ENCODE results near the gene NCF1.
"Not testable (repeated sequence)": the region's sequence is repeated elsewhere in the genome, so short reads cannot be mapped to it uniquely, and the experiment has no call there.

- TF ChIP-seq, protein P1, sequence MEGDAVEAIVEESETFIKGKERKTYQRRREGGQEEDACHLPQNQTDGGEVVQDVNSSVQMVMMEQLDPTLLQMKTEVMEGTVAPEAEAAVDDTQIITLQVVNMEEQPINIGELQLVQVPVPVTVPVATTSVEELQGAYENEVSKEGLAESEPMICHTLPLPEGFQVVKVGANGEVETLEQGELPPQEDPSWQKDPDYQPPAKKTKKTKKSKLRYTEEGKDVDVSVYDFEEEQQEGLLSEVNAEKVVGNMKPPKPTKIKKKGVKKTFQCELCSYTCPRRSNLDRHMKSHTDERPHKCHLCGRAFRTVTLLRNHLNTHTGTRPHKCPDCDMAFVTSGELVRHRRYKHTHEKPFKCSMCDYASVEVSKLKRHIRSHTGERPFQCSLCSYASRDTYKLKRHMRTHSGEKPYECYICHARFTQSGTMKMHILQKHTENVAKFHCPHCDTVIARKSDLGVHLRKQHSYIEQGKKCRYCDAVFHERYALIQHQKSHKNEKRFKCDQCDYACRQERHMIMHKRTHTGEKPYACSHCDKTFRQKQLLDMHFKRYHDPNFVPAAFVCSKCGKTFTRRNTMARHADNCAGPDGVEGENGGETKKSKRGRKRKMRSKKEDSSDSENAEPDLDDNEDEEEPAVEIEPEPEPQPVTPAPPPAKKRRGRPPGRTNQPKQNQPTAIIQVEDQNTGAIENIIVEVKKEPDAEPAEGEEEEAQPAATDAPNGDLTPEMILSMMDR (IDR thresholded peaks at IDR 0.05) = not testable (repeated sequence)
- not testable (repeated sequence) for TF ChIP-seq EP300, POLR2A (IDR thresholded peaks at IDR 0.05)
Observed at GRCh38 chr7:74789200-74789736, 15.5 kb downstream of the NCF1 start.
